Measurements from ENCODE around the gene EEF1G. TPM values are rescaled to one million over a fixed set of nuclear protein-coding genes. Genes with fewer than 3 reads are reported as not detected.
A peak's percentile ranks its signal among the peaks of the same experiment; 100 is the strongest.

The EEF1G gene
- total and polyA plus RNA-seq, 9 of the 15 experiments (the other 6 are each of a cell fraction or from before 2014, with no cell fraction given), result 985 to 2,349 (median 2,035) TPM

- no TSS peak for BruUV-seq (replicated peaks)
- ATAC-seq (no peak), DNase-seq (ENCODE audit: extremely low read depth in 1 of 4, low spot score in 3 of 4) (no peak), FAIRE-seq (peak; percentile 6)
- Histone ChIP-seq H3K9ac (ENCODE audit: insufficient read depth in 1 of 2, low read depth in 2 of 2, low read length in 2 of 2) (peak overlapping the region; percentile 95), H3K9me1 (ENCODE audit: control insufficient read depth, insufficient read depth, low read length) (no peaks in the 10 kb centered on the region), H2AFZ (ENCODE audit: low read depth, low read length) (no peak overlapping the region), H4K20me1 (replicated peaks; ENCODE audit: control insufficient read depth, insufficient read depth, low read length) (peaks cover 3% of the 10 kb centered on the region), H3K4me2 (ENCODE audit: insufficient read depth, low read length) (peak overlapping the region; percentile 96), H3K79me2 (ENCODE audit: control insufficient read depth, insufficient read depth, low read length) (peaks cover 73% of the 10 kb centered on the region), H3K4me3 (peak overlapping the region; percentile 96), H3K27ac (ENCODE audit: extremely low read depth, low read depth, low read length) (peak overlapping the region; percentile 88), H3K4me1 (replicated peaks in 1 of 2; ENCODE audit: control insufficient read depth in 2 of 2, insufficient read depth in 2 of 2, low read length in 2 of 2) (peaks cover 22 to 40% of the 10 kb centered on the region in 2 experiments; a peak in 4 of 5 replicates), H3K27me3 (ENCODE audit: control insufficient read depth in 2 of 2, insufficient read depth in 2 of 2, low read length in 2 of 2) (no peaks in the 10 kb centered on the region), H3K36me3 (ENCODE audit: control insufficient read depth, insufficient read depth, low read length) (peaks cover 85% of the 10 kb centered on the region), H3K9me3 (replicated peaks; ENCODE audit: control insufficient read depth, insufficient read depth, low read depth, low read length) (no peaks in the 10 kb centered on the region)
- intact Hi-C loops (cut with micrococcal nuclease), result no loop called here
- in situ Hi-C loops (cut with MboI), result no loop called here
- ChIA-PET POLR2A (interaction anchor here (0.6 to 3.4 kb wide), 8 partner anchors 8 to 818 kb away, joined by 3 to 15 read pairs (median 5); no protein-coding TSS in a partner anchor), CTCF (ENCODE audit: low intra/inter-chr PET ratio) (no interaction called here)
- WGBS (ENCODE audit: insufficient coverage, low coverage, missing lambda C conversion rate), result 3% methylated on average over 12 of the region's 12 CpGs
- TF ChIP-seq STAT5B (CRISPR knock-in tag; IDR thresholded peaks at IDR 0.05) (no peak), CHD1 (IDR thresholded peaks at IDR 0.05; ENCODE audit: low read length) (peak; percentile 20), TCF3 (CRISPR knock-in tag; IDR thresholded peaks at IDR 0.05) (0 out of 2 replicates have a peak, but pooled peaks have one; percentile 7), UBTF (IDR thresholded peaks at IDR 0.05; ENCODE audit: borderline replicate concordance in 1 of 2, low read depth in 2 of 2, low read length in 2 of 2) (no peak), ZBTB2 (IDR thresholded peaks at IDR 0.05) (no peak), ZNF407 (IDR thresholded peaks at IDR 0.05; ENCODE audit: low read depth) (peak; percentile 42; the same call in 1 of the 2 replicates), E2F1 (CRISPR knock-in tag; IDR thresholded peaks at IDR 0.05) (no peak; the same call in 1 of the 2 replicates)
Observed at GRCh38 chr11:62572431-62572830, 1.3 kb downstream of the EEF1G start.

All from K562 (cell line).